HG02938 (cell line): ENCODE data around the gene GLUD1.

Experiments used
- ATAC-seq: cut with Tn5 transposase; IDR thresholded peaks from one replicate; pipeline ENCODE4 v1.9.1; 2021; ENCODE audit warnings: mild to moderate bottlenecking, moderate library complexity; ENCODE audit not compliant: unreplicated experiment

GLUD1 gene

GRCh38 chr10:87000491-87000890, 94.2 kb downstream of the GLUD1 start:
- ATAC-seq: no peak
